ENCODE measurements around the gene NDNF.

The NDNF gene

DNA sequence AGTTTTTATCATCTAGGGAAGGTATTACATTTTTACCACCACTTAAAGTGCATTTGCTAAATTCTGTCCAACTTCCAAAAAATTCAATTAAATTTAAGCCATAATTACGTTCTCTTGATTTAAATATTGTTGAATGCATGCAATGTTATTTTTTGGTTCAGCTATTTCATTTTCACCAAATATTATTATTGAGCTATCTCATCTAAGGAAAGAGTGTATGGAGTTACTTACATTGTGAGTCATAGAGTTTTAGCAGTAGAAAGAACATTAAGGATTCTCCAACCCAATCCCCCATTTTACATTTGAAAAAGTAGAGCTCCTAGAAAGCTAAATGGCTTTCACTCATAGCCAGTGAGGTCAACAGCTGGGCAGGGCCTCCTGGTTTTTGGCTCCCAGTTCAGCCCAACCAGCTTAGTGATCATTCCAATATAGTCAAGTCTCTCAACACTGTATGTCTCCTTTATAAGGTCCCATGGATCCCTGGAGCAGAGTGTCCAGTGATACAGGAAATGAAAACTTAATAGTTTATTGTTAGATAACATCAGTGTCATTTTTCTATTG lies 60.5 kb downstream of the NDNF start:
- H3K4me3 ChIP-seq (ENCODE audit: low read depth, low read length): no peak overlapping the region
- no peak for DNase-seq (ENCODE audit: low read depth)
- no peak for TF ChIP-seq CTCF (IDR thresholded peaks at IDR 0.05; ENCODE audit: insufficient read depth, low read depth, low read length, missing control alignments)

DNA sequence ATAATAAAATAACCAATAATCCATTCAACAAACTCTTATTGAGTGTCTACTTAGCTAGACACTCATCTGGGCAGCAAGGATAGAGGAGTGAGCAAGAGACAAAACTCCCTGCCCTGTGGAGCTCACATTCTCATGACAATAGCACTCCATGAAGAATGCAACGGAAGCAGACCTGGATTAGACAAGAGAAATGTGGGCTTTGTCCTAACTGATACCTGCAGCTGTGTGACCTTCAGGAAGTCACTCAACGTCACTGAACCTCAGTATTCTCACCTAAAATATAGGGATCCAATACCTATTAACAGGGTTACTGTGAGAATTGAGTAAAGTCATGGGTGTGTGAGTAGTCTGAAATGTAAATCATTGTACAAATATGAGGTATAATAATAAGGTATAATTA lies 61.2 kb downstream of the NDNF start:
- TF ChIP-seq CTCF (IDR thresholded peaks at IDR 0.05; ENCODE audit: insufficient read depth, low read depth, low read length, missing control alignments): no peak
- no peak overlapping the region for H3K4me3 ChIP-seq (ENCODE audit: low read depth, low read length)
- DNase-seq (ENCODE audit: low read depth): no peak

DNA sequence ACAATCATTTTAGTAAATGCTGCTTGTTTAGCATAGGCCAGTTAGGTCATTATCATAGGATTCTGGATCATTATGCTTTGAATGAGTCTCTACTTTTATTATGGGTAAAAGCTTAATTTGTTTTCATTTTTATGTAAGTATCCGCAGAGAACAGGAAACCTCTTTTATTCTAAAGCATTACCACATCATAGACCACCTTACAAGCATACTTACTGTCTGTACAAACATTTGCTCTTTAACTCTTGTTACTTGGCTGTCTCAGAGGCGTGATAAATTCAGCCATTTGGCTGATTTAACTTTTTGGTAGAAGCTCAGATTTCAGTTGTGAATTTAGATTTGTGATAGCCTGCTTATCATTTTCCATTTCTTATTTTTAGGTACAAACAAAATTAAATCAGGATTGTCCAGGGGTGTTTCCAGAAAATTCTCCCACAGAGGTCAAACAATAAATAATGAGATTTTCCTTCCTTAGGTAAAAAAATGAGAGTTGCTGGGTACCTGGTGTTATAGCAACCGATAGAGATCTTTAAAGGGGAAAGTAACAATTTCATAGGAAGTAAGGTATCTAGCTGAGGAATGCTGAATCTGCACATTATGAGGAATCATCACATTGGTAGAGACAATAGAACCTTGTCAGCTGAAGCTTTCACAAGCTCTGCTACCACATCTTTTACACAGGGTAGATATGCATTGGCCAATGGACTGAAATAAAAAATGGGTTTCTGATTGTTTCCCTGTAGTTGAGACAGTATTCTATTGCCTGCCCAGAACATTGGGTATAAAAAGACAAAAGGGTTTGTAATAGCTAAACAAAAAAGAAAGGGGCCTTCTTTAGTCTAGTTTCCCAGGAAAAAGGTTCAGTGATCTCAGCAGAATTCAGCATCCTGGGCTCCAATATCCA lies 62.5 kb downstream of the NDNF start:
- TF ChIP-seq CTCF (IDR thresholded peaks at IDR 0.05; ENCODE audit: insufficient read depth, low read depth, low read length, missing control alignments): no peak
- no peak overlapping the region for H3K4me3 ChIP-seq (ENCODE audit: low read depth, low read length)
- no peak for DNase-seq (ENCODE audit: low read depth)

- DNase-seq (ENCODE audit: low read depth): no peak
- no peak overlapping the region for H3K4me3 ChIP-seq (ENCODE audit: low read depth, low read length)
- TF ChIP-seq CTCF (IDR thresholded peaks at IDR 0.05; ENCODE audit: insufficient read depth, low read depth, low read length, missing control alignments): no peak
These were observed 64.7 kb downstream of the NDNF start for GRCh38 chr4:121007660-121008059.

DNA sequence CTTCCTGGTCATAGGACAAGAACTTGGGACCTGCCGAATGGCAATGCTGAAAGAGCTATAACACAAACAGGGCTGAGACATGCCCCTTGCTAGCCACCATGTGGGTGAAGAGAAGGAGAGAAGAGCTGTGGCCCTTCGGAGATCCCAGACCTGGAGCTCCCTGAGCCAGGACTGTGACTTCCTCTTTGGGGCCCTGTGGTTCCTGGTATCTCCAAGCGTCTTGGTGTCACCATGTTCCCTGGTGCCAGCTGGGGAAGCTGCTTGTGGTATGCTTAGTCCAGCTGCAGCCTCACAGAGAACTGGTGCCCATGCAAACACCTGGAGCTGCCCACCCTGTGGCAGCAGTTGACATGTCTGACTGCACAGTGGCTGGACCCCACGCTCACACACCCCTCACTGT lies 68.5 kb downstream of the NDNF start:
- no peak for DNase-seq (ENCODE audit: low read depth)
- H3K4me3 ChIP-seq (ENCODE audit: low read depth, low read length): no peak overlapping the region
- TF ChIP-seq CTCF (IDR thresholded peaks at IDR 0.05; ENCODE audit: insufficient read depth, low read depth, low read length, missing control alignments): no peak

- DNase-seq (ENCODE audit: low read depth): no peak
- H3K4me3 ChIP-seq (ENCODE audit: low read depth, low read length): no peak overlapping the region
- TF ChIP-seq CTCF (IDR thresholded peaks at IDR 0.05; ENCODE audit: insufficient read depth, low read depth, low read length, missing control alignments): no peak
These were observed 76.9 kb downstream of the NDNF start for GRCh38 chr4:120995266-120996010.

All from GM12865 (cell line).